Suprapubic skin (tissue), 3 donors: ENCODE results near the gene SCNN1B.

Experiments
- POLR2A ChIP-seq, 2 donors: fragments of 450-650 bp; IDR thresholded peaks; one replicate each; pipeline ENCODE4 v1.6.1; 2017; ENCODE audit warnings: antibody characterized with exemption in 2 of 2, mild to moderate bottlenecking in 2 of 2, moderate library complexity in 2 of 2
- TF ChIP-seq, protein P1 (sequence below), 2 donors: fragments of 200-600 bp in 1 of 2; fragments of 450-650 bp in 1 of 2; sonication (generic) in 1 of 2; IDR thresholded peaks; one replicate each; pipeline ENCODE4 v1.5.1; 2016 to 2019; ENCODE audit warnings: antibody characterized with exemption in 2 of 2, mild to moderate bottlenecking in 1 of 2, moderate library complexity in 1 of 2

DNA sequence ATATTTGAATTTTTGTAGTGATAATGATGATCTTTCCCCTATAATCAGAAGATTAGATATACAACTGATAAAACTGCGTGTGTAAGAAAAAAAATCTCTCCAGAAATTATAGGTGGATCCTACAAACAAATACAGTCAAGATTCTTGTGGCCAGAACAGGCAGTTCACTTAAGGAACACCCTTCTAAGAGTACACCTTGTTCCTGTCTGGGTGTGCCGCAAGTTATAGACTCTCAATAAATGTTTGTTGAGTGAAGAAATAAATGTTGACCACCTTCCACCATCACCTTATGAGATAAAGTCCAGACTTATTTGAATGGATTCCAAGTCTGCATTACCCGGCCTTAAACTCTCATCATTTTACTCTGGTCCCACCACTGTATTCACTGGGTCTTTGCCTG is 45.7 kb upstream of the SCNN1B start:
- TF ChIP-seq, protein P1, sequence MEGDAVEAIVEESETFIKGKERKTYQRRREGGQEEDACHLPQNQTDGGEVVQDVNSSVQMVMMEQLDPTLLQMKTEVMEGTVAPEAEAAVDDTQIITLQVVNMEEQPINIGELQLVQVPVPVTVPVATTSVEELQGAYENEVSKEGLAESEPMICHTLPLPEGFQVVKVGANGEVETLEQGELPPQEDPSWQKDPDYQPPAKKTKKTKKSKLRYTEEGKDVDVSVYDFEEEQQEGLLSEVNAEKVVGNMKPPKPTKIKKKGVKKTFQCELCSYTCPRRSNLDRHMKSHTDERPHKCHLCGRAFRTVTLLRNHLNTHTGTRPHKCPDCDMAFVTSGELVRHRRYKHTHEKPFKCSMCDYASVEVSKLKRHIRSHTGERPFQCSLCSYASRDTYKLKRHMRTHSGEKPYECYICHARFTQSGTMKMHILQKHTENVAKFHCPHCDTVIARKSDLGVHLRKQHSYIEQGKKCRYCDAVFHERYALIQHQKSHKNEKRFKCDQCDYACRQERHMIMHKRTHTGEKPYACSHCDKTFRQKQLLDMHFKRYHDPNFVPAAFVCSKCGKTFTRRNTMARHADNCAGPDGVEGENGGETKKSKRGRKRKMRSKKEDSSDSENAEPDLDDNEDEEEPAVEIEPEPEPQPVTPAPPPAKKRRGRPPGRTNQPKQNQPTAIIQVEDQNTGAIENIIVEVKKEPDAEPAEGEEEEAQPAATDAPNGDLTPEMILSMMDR (IDR thresholded peaks at IDR 0.05), result no peak
- no peak for TF ChIP-seq POLR2A (IDR thresholded peaks at IDR 0.05)
